GM18870 (cell line): ENCODE data around the gene TCF7L1.
"Not testable (repeated sequence)": the region's sequence is repeated elsewhere in the genome, so short reads cannot be mapped to it uniquely, and the experiment has no call there.

Source experiments
- ATAC-seq: cut with Tn5 transposase; IDR thresholded peaks from one replicate; pipeline ENCODE4 v1.9.1; 2021; ENCODE audit warnings: moderate library complexity; ENCODE audit not compliant: unreplicated experiment

Gene TCF7L1

DNA sequence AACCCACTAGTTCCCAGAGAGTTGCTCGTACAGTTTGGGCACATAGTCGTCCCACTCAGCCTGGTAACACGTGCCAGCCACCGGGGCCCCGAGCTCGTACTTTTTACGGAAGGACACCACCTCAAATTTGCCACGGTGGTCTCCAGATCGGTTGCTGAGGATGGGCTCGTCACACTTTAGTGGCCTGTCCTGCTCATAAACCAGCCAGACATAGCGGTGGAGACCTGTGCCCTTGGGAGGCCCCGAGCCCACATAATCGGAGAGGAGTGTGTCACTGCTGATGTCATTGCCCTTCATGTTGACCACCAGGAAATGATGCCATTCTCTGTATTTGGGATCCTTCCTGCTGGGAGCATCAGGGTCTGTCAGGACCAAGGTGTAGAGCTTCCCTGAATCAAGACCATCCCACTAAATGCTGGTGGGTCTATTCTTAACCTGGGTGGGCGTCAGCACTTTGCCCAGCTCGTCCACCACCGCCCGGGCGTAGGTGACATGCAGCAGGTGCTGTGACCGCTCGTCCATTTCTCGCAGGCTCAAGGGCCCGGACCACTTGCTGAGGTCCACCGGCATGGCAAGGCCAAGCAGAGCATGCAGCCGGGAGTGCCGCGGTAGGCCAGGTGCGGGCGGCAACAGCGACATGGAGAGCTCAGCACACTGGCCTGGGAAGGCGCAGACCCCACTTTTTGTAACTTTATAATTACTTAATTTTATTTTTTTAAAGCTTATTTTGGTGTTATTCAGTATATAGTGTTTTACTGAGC lies 208.3 kb downstream of the TCF7L1 start:
- no peak for ATAC-seq

DNA sequence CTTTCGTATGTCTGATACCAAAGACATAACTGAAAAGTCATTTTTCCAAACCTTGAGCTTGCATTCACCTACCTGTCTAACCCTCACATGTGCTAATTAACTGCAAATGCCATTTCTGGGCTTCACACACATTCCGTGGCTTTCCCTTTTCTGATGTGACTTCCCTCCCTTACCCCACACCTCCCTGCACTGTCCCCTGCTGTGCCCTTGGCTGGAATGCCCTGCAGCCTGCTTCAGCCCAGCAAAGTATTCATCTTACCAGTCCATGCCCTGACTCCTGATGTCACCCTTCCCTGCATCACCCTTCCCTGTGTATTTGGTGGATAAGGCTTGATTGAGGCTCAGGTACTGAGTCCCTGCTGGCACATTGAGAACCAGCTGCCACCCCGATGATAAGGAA lies 209.0 kb downstream of the TCF7L1 start:
- ATAC-seq = no peak

DNA sequence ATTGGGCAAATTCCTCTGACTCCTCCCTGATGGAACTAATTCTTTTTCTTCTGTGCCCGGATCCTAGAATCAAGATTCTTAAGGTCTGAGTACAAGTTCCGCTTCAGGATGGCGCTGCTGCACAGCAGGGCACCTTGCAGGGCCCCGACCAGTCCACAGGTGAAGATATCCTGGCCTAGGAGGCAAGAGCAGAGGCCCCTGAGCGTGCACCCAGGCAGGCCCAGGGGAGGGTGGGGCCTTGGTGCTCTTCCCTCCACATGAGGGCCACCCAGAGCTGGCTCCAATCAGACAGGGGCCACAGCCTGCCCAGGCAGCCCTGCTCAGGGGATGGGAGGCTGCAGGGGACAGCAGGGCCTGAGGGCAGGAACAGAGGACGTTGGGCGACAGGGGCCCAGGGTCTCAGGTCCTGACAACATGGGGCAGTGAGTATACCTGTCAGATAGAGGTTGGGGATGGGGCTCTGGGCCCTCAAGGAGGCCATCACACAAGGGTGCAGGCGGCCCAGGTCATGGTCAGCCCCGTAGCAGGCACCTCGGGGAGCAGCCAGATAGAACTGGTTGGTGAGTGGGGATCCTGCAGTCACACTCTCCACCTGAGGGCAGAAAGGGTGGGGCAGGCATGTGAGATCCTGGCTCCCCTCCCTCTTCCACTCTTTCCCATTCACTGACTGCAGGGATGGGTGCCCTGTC lies 210.2 kb downstream of the TCF7L1 start:
- not testable (repeated sequence) for ATAC-seq

DNA sequence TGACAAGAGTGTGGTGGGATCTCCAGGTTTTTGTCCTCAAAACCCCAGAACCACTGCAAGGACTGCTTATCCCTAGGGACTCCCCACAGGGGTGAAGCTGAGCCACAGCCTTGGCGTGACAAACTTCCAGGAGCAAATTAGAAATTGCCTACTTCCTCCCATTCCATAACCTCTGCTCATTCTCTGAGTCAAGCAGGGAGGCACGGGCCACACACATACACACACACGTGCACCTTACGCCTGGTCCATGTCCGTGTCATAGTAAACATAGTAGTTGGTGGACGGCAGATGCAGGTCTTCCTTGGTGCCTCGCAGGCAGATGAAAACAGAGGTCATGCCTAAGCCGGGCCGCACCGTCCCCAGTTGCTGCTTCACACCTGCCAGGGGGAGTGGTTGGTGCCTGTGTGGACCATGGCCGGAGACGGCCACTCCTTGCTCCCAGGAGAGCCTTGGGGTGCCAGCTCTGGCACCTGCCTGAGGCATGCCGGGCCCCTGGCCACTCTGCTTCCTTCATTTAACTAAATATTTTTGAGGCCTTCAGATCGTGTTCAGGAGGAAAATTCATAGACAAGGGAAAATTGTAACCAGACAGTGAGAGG lies 211.3 kb downstream of the TCF7L1 start:
- no peak for ATAC-seq

DNA sequence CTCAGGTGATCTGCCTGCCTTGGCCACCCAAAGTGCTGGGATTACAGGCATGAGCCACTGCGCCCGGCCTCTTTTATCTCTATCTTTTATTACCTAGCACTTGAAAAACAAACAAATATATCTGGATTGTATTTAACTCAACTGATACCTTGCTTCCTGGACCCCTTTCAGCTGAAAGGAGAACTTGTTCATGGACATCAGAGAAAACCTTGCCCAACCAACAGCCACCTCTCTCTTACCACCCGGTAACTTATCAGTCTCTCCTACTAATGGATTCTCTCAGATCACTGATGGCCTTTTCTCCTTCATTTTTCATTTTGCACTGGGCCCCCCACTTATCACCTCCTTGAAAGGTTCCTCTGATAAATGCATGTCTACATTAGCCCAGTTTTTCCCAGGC lies 214.4 kb downstream of the TCF7L1 start:
- ATAC-seq = no peak

DNA sequence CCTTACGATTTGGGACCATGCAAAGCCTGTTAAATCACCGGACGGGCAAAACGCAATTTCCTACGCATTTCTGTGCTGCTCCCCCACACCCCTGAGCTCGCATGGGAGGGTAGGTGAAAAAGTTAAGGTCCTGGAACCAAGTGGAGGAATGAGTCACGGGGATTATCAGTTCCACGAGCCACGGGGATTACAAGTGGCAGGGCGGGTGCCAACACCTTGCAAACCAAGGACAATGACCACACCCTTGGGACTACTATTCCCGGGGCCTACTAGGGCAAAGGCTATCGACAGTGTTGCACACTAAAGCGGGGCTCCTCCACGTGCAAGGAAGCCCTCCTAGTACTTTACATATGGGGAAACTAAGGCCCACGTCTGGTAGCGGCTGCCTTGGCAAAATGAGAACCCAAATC lies 220.7 kb downstream of the TCF7L1 start:
- peak; percentile 2 for ATAC-seq

DNA sequence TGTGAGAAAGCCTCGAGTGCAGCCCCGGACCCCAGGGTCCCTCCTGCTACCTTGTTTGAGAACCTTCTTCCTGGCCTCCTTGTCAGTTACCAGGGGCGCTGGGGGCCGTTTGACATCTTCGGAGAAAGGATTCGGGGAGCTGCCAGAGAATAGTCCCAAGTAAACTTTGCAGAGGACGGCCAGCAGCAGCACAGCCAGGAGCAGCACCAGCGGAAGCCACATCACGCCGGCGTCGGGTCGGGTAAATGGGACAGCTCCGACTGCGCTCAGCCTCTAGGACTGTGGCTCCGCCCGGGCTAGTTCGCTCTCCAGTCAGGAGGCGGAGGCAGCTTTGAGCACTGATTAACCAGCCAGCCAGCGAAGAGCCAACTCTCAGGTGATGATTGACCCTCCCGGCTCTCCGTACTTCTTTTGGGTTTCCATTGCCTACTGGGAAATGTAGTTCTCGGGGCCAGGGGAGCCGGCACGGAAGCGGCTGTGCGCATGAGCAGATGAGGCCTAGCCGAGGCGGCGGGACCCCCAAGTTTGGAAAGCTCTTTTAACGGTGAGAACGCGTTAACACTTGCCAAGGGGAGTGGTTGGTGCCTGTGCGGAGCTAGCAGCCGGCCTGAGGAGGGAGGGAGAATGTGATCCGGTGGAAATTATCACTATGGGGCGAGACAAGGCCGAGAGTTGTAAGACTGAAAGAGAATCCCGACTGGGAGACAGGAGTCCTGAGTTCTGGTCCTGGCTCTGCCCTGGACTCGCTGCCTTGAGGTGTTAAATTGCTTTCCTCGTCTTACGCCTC lies 221.3 kb downstream of the TCF7L1 start, which contains the start of the genes ELMOD3 and RETSAT:
Gene ELMOD3, plus strand, starts transcription at position 484 of the 787 bp plus-strand sequence. CDS start 2,430 bp downstream, outside the sequence.
Gene RETSAT, minus strand, starts transcription at position 243 of the 787 bp plus-strand sequence. Its CDS starts 21 bp downstream, at position 222.
- peak; percentile 87 for ATAC-seq

DNA sequence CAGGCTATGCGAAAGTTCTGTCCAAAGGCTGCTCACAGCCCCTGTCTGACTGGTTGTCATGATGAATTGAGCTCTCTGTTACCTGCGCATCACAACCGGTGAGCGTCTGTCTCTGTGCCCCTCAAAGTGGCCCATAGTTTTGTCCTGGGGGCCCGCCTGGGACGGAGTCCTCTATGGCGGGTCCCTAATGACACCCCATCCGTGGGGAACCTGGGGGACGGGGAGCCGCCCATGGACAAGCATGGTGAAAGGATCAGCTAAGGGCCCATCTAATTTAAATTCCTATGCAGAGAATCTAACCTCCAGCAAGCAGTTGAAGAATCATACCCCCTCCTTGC lies 221.8 kb downstream of the TCF7L1 start:
- peak; percentile 9 for ATAC-seq

DNA sequence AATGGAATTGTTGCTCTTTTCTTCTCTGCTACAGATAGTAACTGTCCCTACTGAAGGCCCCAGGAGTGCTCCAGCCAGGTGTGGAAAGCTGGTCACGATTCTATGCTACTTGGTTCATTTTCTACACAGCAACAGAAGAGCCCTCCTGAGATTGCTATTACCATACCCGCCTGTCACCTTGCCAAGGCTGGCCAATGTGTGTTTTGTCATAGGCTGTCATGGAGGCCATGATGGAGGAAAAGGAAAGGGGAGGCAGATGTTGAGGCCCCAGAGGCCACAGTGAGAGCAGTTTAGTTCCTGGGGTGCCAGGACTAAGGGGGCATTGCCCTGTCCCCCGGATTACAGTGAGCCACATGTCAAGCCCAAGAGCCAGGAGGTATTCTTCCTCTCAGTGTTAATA lies 222.3 kb downstream of the TCF7L1 start:
- no peak for ATAC-seq

DNA sequence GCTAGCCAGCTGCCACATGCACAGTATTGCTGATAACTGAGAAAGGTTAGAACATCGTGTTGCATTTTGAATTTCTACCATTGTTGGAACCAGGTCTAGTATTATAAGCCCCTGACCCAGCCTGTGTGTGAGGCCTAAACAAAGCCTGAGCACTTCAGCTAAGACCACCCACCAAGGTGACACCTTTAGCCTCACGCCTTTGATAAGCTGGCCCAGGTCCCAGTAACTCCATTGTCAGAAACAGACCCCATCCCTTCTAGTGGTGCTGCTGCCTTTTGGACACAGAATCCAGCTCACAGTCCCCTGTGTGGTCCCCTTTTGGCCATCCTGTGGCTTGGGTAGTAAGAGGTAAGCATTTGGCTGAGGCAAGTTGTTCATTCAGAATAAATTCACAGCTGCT lies 223.0 kb downstream of the TCF7L1 start:
- ATAC-seq = no peak

DNA sequence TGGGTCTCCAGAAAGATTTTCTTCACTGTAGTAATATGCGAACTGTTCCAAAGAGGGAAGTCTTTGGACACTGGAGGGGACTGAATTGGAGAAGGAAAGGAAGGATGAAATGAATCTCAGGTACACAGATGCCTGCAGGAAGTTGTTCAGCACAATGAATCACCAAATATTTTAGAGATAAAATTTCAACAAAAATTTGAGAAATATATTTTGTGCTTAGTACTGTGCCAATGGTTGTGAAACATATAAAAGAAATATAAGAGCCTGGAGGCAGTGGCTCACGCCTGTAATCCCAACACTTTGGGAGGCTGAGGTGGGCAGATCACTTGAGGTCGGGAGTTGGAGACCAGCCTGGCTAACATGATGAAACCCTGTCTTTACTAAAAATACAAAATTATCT lies 224.5 kb downstream of the TCF7L1 start:
- no peak for ATAC-seq
